ENCODE measurements around the gene FARS2.
A peak's percentile ranks its signal among the peaks of the same experiment; 100 is the strongest.

The FARS2 gene

DNA sequence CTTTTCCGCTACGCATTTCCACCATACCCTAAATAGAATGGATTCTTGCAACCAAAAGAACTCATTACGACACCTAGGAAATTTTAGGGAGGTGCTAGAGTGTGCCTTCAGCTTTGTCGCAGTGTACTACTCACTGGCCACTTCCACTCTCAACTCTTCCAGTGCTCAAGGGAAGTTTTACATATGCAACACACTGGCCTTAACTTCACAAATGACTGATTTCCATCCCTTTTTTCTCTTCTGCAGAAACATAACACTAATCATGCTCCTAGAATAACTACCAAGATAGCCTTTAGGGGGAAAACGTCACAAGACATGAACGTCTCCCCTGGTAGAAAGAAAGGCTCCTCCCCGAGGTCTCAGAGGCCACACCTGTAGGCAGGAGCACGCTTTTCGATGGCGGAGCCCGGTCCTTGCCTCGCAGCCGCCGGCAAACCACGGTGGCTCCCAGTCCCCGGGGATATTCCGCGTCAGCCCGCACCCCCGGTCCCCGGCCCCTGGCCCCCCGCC, 1.1 kb upstream of the FARS2 start:
- POLR2A ChIA-PET = interaction anchor here (1.1 kb wide), 1 partner anchor 10 kb away, joined by 3 read pairs; no protein-coding TSS in a partner anchor
- Histone ChIP-seq H3K9me3 (ENCODE audit: control extremely low read depth in 1 of 5, control insufficient read depth in 4 of 5, insufficient read depth in 2 of 5, low read depth in 1 of 5, low read length in 4 of 5) (no peaks in the 10 kb centered on the region), H3K4me1 (ENCODE audit: control extremely low read depth in 1 of 4, control insufficient read depth in 4 of 4, insufficient read depth in 4 of 4, low read length in 3 of 4) (peaks cover 9 to 24% (median 17%) of the 10 kb centered on the region in 4 experiments), H3K36me3 (ENCODE audit: control insufficient read depth in 4 of 4, insufficient read depth in 4 of 4, low read length in 3 of 4) (peaks cover 0 to 9% (median 0%) of the 10 kb centered on the region in 4 experiments), H3K27ac (ENCODE audit: insufficient read depth in 1 of 2, low read depth in 1 of 2, low read length in 2 of 2, poor library complexity in 1 of 2, severe bottlenecking in 2 of 2) (peak overlapping the region; percentile 21 to 99), H3K4me3 (ENCODE audit: control insufficient read depth in 1 of 7, extremely low read depth in 1 of 7, insufficient read depth in 4 of 7, low read depth in 2 of 7, low read length in 6 of 7) (peak overlapping the region; percentile 89 to 99 (median 98)), H3K27me3 (replicated peaks in 2 of 5; ENCODE audit: control insufficient read depth in 4 of 5, insufficient read depth in 5 of 5, low read length in 4 of 5) (no peaks in the 10 kb centered on the region)
- peak; percentile 63 to 92 (median 92) for DNase-seq
- WGBS (ENCODE audit: insufficient coverage) = 0% methylated on average over 20 of the region's 22 CpGs
- CTCF ChIA-PET = no interaction called here

DNA sequence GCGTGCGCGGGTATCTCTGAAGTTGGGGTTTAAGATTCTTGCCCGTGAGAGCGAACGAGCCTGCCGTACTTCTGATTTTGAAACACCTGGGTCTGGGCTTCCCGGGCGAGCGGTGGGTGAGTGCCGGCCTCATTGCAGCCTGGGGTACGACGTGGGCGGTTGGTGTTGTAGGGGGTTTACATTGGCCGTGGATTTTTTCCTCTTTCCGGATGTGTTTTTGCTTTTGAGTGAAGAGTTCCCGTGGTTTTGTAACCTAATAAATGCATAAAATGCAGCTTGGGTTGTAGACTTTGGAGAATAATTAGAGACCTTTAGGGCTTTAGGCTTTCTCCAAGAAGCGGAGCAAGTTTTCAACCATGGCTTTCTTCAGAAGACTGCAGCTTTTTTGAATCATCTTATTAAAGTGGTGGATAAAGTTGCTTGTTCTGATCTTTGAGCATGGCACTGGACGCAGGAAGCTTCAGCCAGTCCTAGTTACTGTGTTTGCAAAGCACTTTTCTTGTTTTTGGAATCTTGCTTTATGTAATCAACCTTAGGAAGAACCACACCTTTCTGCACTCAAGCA, 314 bp downstream of the FARS2 start:
- WGBS (ENCODE audit: insufficient coverage) = 0% methylated on average over 12 of the region's 19 CpGs
- Histone ChIP-seq H3K27ac (ENCODE audit: insufficient read depth in 1 of 2, low read depth in 1 of 2, low read length in 2 of 2, poor library complexity in 1 of 2, severe bottlenecking in 2 of 2) (peak overlapping the region; percentile 99), H3K4me3 (ENCODE audit: control insufficient read depth in 1 of 7, extremely low read depth in 1 of 7, insufficient read depth in 4 of 7, low read depth in 2 of 7, low read length in 6 of 7) (peak overlapping the region; percentile 89 to 99 (median 98)), H3K36me3 (ENCODE audit: control insufficient read depth in 4 of 4, insufficient read depth in 4 of 4, low read length in 3 of 4) (peaks cover 0 to 7% (median 0%) of the 10 kb centered on the region in 4 experiments), H3K27me3 (replicated peaks in 2 of 5; ENCODE audit: control insufficient read depth in 4 of 5, insufficient read depth in 5 of 5, low read length in 4 of 5) (no peaks in the 10 kb centered on the region), H3K9me3 (ENCODE audit: control extremely low read depth in 1 of 5, control insufficient read depth in 4 of 5, insufficient read depth in 2 of 5, low read depth in 1 of 5, low read length in 4 of 5) (no peaks in the 10 kb centered on the region), H3K4me1 (ENCODE audit: control extremely low read depth in 1 of 4, control insufficient read depth in 4 of 4, insufficient read depth in 4 of 4, low read length in 3 of 4) (peaks cover 9 to 24% (median 17%) of the 10 kb centered on the region in 4 experiments)
- POLR2A ChIA-PET = interaction anchor here (1.1 kb wide), 1 partner anchor 8 kb away, joined by 3 read pairs; no protein-coding TSS in a partner anchor
- no peak for DNase-seq
- CTCF ChIA-PET = interaction anchor here (1.1 kb wide), 1 partner anchor 77 kb away, joined by 3 read pairs; no protein-coding TSS in a partner anchor

DNA sequence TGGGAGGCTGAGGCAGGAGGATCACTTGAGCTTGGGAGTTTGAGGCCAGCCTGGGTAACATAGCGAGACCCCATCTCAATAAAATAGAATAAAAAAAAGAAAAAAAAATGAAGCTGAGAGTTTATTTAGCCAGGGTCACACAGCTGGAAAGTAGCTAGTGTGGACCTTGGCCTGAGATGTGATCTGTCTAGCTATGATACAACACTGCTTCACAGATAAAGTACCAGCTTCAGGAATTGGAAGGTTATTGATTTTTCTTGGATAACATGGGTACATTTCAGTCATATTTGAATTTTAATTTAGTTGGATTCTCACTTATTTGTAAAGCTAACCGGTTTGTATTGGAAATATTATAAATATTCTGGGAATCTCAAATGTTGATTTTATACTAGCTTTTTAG, 5.1 kb downstream of the FARS2 start:
- Histone ChIP-seq H3K4me1 (ENCODE audit: control extremely low read depth in 1 of 4, control insufficient read depth in 4 of 4, insufficient read depth in 4 of 4, low read length in 3 of 4) (peaks cover 9 to 21% (median 11%) of the 10 kb centered on the region in 4 experiments), H3K4me3 (ENCODE audit: control insufficient read depth in 1 of 7, extremely low read depth in 1 of 7, insufficient read depth in 4 of 7, low read depth in 2 of 7, low read length in 6 of 7) (no peak overlapping the region), H3K27ac (ENCODE audit: insufficient read depth in 1 of 2, low read depth in 1 of 2, low read length in 2 of 2, poor library complexity in 1 of 2, severe bottlenecking in 2 of 2) (no peak overlapping the region), H3K9me3 (ENCODE audit: control extremely low read depth in 1 of 5, control insufficient read depth in 4 of 5, insufficient read depth in 2 of 5, low read depth in 1 of 5, low read length in 4 of 5) (no peaks in the 10 kb centered on the region), H3K36me3 (ENCODE audit: control insufficient read depth in 4 of 4, insufficient read depth in 4 of 4, low read length in 3 of 4) (no peaks in the 10 kb centered on the region), H3K27me3 (replicated peaks in 2 of 5; ENCODE audit: control insufficient read depth in 4 of 5, insufficient read depth in 5 of 5, low read length in 4 of 5) (no peaks in the 10 kb centered on the region)
- POLR2A ChIA-PET = no interaction called here
- WGBS (ENCODE audit: insufficient coverage) = 80% methylated on average over 1 of the region's 2 CpGs
- CTCF ChIA-PET = interaction anchor here (0.7 to 1.2 kb wide), 4 partner anchors 8 to 123 kb away, joined by 3 to 4 read pairs (median 3); no protein-coding TSS in a partner anchor
- DNase-seq = no peak

DNA sequence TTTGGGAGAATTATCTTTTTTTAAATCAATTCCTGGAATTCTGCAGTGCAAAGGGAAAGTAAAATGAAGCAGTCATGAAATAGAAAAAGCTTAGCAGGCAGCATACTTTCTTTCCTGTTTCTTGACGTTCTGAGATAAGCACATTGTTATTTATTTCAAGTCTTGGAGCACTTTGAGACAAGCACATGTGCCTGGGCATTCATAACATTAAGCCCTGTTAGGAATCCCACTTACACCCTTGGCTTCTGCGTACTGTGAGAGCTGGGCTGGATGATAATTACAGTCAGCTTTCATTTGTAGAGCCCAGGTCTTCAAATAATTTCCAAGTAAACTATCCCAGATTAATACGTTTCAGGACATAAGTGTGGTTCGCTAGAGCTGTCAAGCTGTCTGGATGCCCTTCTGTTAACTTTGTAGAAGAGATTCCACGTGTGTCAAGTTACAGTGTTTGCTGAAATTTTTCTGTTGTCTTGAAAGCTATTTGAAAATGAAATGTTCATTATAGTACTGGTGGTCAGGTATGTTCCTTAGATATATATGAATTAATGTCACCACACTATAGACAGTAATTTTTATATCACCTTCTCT, 8.9 kb downstream of the FARS2 start:
- CTCF ChIA-PET = interaction anchor here (1.0 to 1.6 kb wide), 2 partner anchors 18 to 126 kb away, joined by 3 to 7 read pairs; no protein-coding TSS in a partner anchor
- Histone ChIP-seq H3K36me3 (ENCODE audit: control insufficient read depth in 4 of 4, insufficient read depth in 4 of 4, low read length in 3 of 4) (no peaks in the 10 kb centered on the region), H3K9me3 (ENCODE audit: control extremely low read depth in 1 of 5, control insufficient read depth in 4 of 5, insufficient read depth in 2 of 5, low read depth in 1 of 5, low read length in 4 of 5) (no peaks in the 10 kb centered on the region), H3K4me3 (ENCODE audit: control insufficient read depth in 1 of 7, extremely low read depth in 1 of 7, insufficient read depth in 4 of 7, low read depth in 2 of 7, low read length in 6 of 7) (peak overlapping the region in 4 of 7 experiments; percentile 27 to 65 (median 32)), H3K27ac (ENCODE audit: insufficient read depth in 1 of 2, low read depth in 1 of 2, low read length in 2 of 2, poor library complexity in 1 of 2, severe bottlenecking in 2 of 2) (peak overlapping the region in 1 of 2 experiments; percentile 68), H3K4me1 (ENCODE audit: control extremely low read depth in 1 of 4, control insufficient read depth in 4 of 4, insufficient read depth in 4 of 4, low read length in 3 of 4) (peaks cover 0 to 13% (median 6%) of the 10 kb centered on the region in 4 experiments), H3K27me3 (replicated peaks in 2 of 5; ENCODE audit: control insufficient read depth in 4 of 5, insufficient read depth in 5 of 5, low read length in 4 of 5) (no peaks in the 10 kb centered on the region)
- WGBS (ENCODE audit: insufficient coverage) = 25% methylated on average over 4 of the region's 5 CpGs
- POLR2A ChIA-PET = interaction anchor here (0.6 to 1.2 kb wide), 2 partner anchors 9 to 75 kb away, joined by 3 read pairs; partner anchors contain the start of genes FARS2 and LYRM4
- peak in 2 of 3 donors; percentile 35 to 66 for DNase-seq

DNA sequence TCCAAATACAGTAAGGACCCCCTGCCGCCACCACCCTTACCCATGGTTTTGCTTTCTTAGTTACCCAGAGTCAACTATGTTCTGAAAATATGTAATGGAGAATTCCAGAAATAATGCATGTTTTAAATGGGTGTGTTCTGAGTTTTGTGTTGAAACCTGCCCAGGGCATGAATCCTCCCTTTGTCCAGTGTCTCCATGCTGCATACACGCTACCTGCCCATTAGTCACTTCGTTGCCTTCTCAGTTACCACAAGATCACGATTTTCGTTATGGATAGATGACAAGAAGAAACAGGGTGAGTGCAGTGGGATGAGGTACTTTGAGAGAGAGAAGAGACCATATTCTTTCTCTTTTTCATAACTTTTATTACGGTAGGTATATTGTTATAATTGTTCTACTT, 10.6 kb downstream of the FARS2 start:
- POLR2A ChIA-PET = no interaction called here
- Histone ChIP-seq H3K4me3 (ENCODE audit: control insufficient read depth in 1 of 7, extremely low read depth in 1 of 7, insufficient read depth in 4 of 7, low read depth in 2 of 7, low read length in 6 of 7) (no peak overlapping the region), H3K4me1 (ENCODE audit: control extremely low read depth in 1 of 4, control insufficient read depth in 4 of 4, insufficient read depth in 4 of 4, low read length in 3 of 4) (peaks cover 0 to 13% (median 6%) of the 10 kb centered on the region in 4 experiments), H3K27ac (ENCODE audit: insufficient read depth in 1 of 2, low read depth in 1 of 2, low read length in 2 of 2, poor library complexity in 1 of 2, severe bottlenecking in 2 of 2) (no peak overlapping the region), H3K27me3 (replicated peaks in 2 of 5; ENCODE audit: control insufficient read depth in 4 of 5, insufficient read depth in 5 of 5, low read length in 4 of 5) (no peaks in the 10 kb centered on the region), H3K9me3 (ENCODE audit: control extremely low read depth in 1 of 5, control insufficient read depth in 4 of 5, insufficient read depth in 2 of 5, low read depth in 1 of 5, low read length in 4 of 5) (no peaks in the 10 kb centered on the region), H3K36me3 (ENCODE audit: control insufficient read depth in 4 of 4, insufficient read depth in 4 of 4, low read length in 3 of 4) (no peaks in the 10 kb centered on the region)
- DNase-seq = no peak
- 100% methylated on average over 1 of the region's 6 CpGs for whole genome bisulfite sequencing (ENCODE audit: insufficient coverage)
- CTCF ChIA-PET = no interaction called here

DNA sequence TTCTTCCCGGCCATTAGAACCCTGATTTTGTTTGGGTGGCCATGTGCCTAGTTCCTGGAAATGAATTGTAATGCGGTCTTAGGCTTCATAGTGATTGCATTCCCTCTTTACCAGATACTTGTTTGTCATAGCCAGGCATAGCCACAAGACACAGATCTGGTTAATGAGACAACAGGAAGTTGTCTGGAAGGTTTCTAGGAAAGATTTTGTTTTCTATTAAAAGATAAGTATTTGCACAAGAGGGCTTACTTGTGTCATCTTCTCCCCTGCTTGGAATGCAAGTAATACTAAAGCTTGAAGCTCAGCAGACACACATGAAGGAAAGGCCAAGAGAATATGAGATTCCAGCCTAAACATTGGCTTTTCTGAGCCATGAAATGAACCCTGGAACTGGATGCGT, 12.9 kb downstream of the FARS2 start:
- Histone ChIP-seq H3K4me3 (ENCODE audit: control insufficient read depth in 1 of 7, extremely low read depth in 1 of 7, insufficient read depth in 4 of 7, low read depth in 2 of 7, low read length in 6 of 7) (no peak overlapping the region), H3K27me3 (replicated peaks in 2 of 5; ENCODE audit: control insufficient read depth in 4 of 5, insufficient read depth in 5 of 5, low read length in 4 of 5) (no peaks in the 10 kb centered on the region), H3K4me1 (ENCODE audit: control extremely low read depth in 1 of 4, control insufficient read depth in 4 of 4, insufficient read depth in 4 of 4, low read length in 3 of 4) (peaks cover 0 to 16% (median 6%) of the 10 kb centered on the region in 4 experiments), H3K36me3 (ENCODE audit: control insufficient read depth in 4 of 4, insufficient read depth in 4 of 4, low read length in 3 of 4) (no peaks in the 10 kb centered on the region), H3K27ac (ENCODE audit: insufficient read depth in 1 of 2, low read depth in 1 of 2, low read length in 2 of 2, poor library complexity in 1 of 2, severe bottlenecking in 2 of 2) (no peak overlapping the region), H3K9me3 (ENCODE audit: control extremely low read depth in 1 of 5, control insufficient read depth in 4 of 5, insufficient read depth in 2 of 5, low read depth in 1 of 5, low read length in 4 of 5) (no peaks in the 10 kb centered on the region)
- ChIA-PET CTCF (interaction anchor here (1.5 to 1.6 kb wide), 2 partner anchors 8 to 127 kb away, joined by 3 to 10 read pairs; no protein-coding TSS in a partner anchor), POLR2A (no interaction called here)
- WGBS (ENCODE audit: insufficient coverage) = 100% methylated on average over 2 of the region's 3 CpGs
- DNase-seq = no peak

DNA sequence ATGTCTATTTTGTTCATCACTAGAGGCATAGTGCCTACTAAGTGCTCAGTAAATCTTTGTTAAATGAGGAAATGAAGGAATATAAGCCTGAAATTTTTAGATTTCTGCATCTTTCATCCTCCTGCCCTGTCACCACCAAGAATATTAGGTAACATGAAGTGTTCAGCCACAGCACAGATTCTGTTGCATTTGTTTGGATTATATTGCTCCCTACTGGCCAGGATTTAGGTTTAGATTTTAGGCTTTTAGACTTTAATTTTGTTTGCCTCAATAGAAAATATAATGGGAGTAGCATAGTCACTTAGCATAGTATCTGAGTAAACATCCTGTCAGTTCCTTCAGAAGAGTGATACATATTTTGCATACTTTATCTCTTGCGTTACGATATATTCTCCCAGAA, 14.2 kb downstream of the FARS2 start:
- ChIA-PET POLR2A (no interaction called here), CTCF (interaction anchor here (1.0 to 1.6 kb wide), 3 partner anchors 9 to 129 kb away, joined by 3 to 10 read pairs (median 3); no protein-coding TSS in a partner anchor)
- no peak for DNase-seq
- H3K9me3 ChIP-seq (ENCODE audit: control extremely low read depth in 1 of 5, control insufficient read depth in 4 of 5, insufficient read depth in 2 of 5, low read depth in 1 of 5, low read length in 4 of 5) = peaks cover 0 to 3% (median 0%) of the 10 kb centered on the region in 5 experiments
- H3K4me1 ChIP-seq (ENCODE audit: control extremely low read depth in 1 of 4, control insufficient read depth in 4 of 4, insufficient read depth in 4 of 4, low read length in 3 of 4) = peaks cover 0 to 12% (median 9%) of the 10 kb centered on the region in 4 experiments
- H3K27me3 ChIP-seq (replicated peaks in 2 of 5; ENCODE audit: control insufficient read depth in 4 of 5, insufficient read depth in 5 of 5, low read length in 4 of 5) = no peaks in the 10 kb centered on the region
- no CpG with 5 or more reads among the region's 2 CpGs for WGBS (ENCODE audit: insufficient coverage)
- no peaks in the 10 kb centered on the region for H3K36me3 ChIP-seq (ENCODE audit: control insufficient read depth in 4 of 4, insufficient read depth in 4 of 4, low read length in 3 of 4)
- no peak overlapping the region for H3K27ac ChIP-seq (ENCODE audit: insufficient read depth in 1 of 2, low read depth in 1 of 2, low read length in 2 of 2, poor library complexity in 1 of 2, severe bottlenecking in 2 of 2)
- H3K4me3 ChIP-seq (ENCODE audit: control insufficient read depth in 1 of 7, extremely low read depth in 1 of 7, insufficient read depth in 4 of 7, low read depth in 2 of 7, low read length in 6 of 7) = no peak overlapping the region
